Measurements from ENCODE around the gene DNM1L.

DNM1L gene

GRCh38 chr12:32755654-32756475, 76.8 kb downstream of the DNM1L start, which contains the start of gene YARS2:
YARS2 (minus strand) TSS chr12:32755897; CDS start chr12:32755874, 23 bp downstream.
- FAIRE-seq (peak; percentile 98), DNase-seq (ENCODE audit: insufficient read length, low spot score) (peak; percentile 65)
- peak; percentile 80 for TF ChIP-seq POLR2A (IDR thresholded peaks at IDR 0.05; ENCODE audit: low read depth, low read length)

- FAIRE-seq (no peak), DNase-seq (ENCODE audit: insufficient read length, low spot score) (no peak)
- no peak for TF ChIP-seq POLR2A (IDR thresholded peaks at IDR 0.05; ENCODE audit: low read depth, low read length)
Measured at GRCh38 chr12:32756476-32757066, 77.5 kb downstream of the DNM1L start.

- DNase-seq (ENCODE audit: insufficient read length, low spot score) (no peak), FAIRE-seq (no peak)
- TF ChIP-seq POLR2A (IDR thresholded peaks at IDR 0.05; ENCODE audit: low read depth, low read length): no peak
Measured at GRCh38 chr12:32757157-32757556, 78.1 kb downstream of the DNM1L start.

GRCh38 chr12:32761716-32762115, 82.6 kb downstream of the DNM1L start:
- TF ChIP-seq POLR2A (IDR thresholded peaks at IDR 0.05; ENCODE audit: low read depth, low read length): no peak
- FAIRE-seq (no peak), DNase-seq (ENCODE audit: insufficient read length, low spot score) (no peak)

GRCh38 chr12:32765906-32766305, 86.8 kb downstream of the DNM1L start:
- DNase-seq (ENCODE audit: insufficient read length, low spot score): no peak
- no peak for FAIRE-seq
- no peak for TF ChIP-seq POLR2A (IDR thresholded peaks at IDR 0.05; ENCODE audit: low read depth, low read length)

- FAIRE-seq: no peak
- DNase-seq (ENCODE audit: insufficient read length, low spot score): no peak
- no peak for TF ChIP-seq POLR2A (IDR thresholded peaks at IDR 0.05; ENCODE audit: low read depth, low read length)
Measured at GRCh38 chr12:32768518-32768917, 89.4 kb downstream of the DNM1L start.

GRCh38 chr12:32770141-32770540, 91.0 kb downstream of the DNM1L start:
- DNase-seq (ENCODE audit: insufficient read length, low spot score) (no peak), FAIRE-seq (no peak)
- no peak for TF ChIP-seq POLR2A (IDR thresholded peaks at IDR 0.05; ENCODE audit: low read depth, low read length)

GRCh38 chr12:32773691-32774090, 94.6 kb downstream of the DNM1L start:
- FAIRE-seq (no peak), DNase-seq (ENCODE audit: insufficient read length, low spot score) (no peak)
- no peak for TF ChIP-seq POLR2A (IDR thresholded peaks at IDR 0.05; ENCODE audit: low read depth, low read length)

GRCh38 chr12:32776258-32776657, 97.2 kb downstream of the DNM1L start:
- DNase-seq (ENCODE audit: insufficient read length, low spot score) (no peak), FAIRE-seq (no peak)
- TF ChIP-seq POLR2A (IDR thresholded peaks at IDR 0.05; ENCODE audit: low read depth, low read length): no peak

GRCh38 chr12:32777159-32777558, 98.1 kb downstream of the DNM1L start:
- DNase-seq (ENCODE audit: insufficient read length, low spot score): no peak
- no peak for FAIRE-seq
- no peak for TF ChIP-seq POLR2A (IDR thresholded peaks at IDR 0.05; ENCODE audit: low read depth, low read length)

GRCh38 chr12:32777691-32778175, 98.6 kb downstream of the DNM1L start:
- no peak for DNase-seq (ENCODE audit: insufficient read length, low spot score)
- TF ChIP-seq POLR2A (IDR thresholded peaks at IDR 0.05; ENCODE audit: low read depth, low read length): no peak
- no peak for FAIRE-seq

GRCh38 chr12:32780071-32780470, 101.0 kb downstream of the DNM1L start:
- FAIRE-seq: no peak

GRCh38 chr12:32783029-32783428, 103.9 kb downstream of the DNM1L start:
- no peak for FAIRE-seq
- no peak for TF ChIP-seq POLR2A (IDR thresholded peaks at IDR 0.05; ENCODE audit: low read depth, low read length)
- DNase-seq (ENCODE audit: insufficient read length, low spot score): no peak

More at GRCh38 chr12:32780071-32780470, 101.0 kb downstream of the DNM1L start:
- TF ChIP-seq POLR2A (IDR thresholded peaks at IDR 0.05; ENCODE audit: low read depth, low read length): no peak
- DNase-seq (ENCODE audit: insufficient read length, low spot score): no peak

GRCh38 chr12:32785557-32785956, 106.5 kb downstream of the DNM1L start:
- no peak for TF ChIP-seq POLR2A (IDR thresholded peaks at IDR 0.05; ENCODE audit: low read depth, low read length)
- FAIRE-seq (no peak), DNase-seq (ENCODE audit: insufficient read length, low spot score) (no peak)

GRCh38 chr12:32788405-32788804, 109.3 kb downstream of the DNM1L start:
- no peak for TF ChIP-seq POLR2A (IDR thresholded peaks at IDR 0.05; ENCODE audit: low read depth, low read length)
- no peak for DNase-seq (ENCODE audit: insufficient read length, low spot score)
- no peak for FAIRE-seq
